Gastrocnemius medialis (tissue), 4 donors: ENCODE results near the gene ALDH2.

Experiments
- CTCF ChIP-seq, 5 experiments: fragments of 450-650 bp in 3 of 5; fragments of 200-600 bp in 2 of 5; sonication (generic) in 2 of 5; IDR thresholded peaks in 4 of 5; conservative IDR thresholded peaks in 1 of 5; 1 replicate in 4 of 5; 2 replicates in 1 of 5; pipeline ENCODE4 v1.5.1; 2016 to 2019; ENCODE audit warnings: antibody characterized with exemption in 5 of 5, mild to moderate bottlenecking in 3 of 5, moderate library complexity in 3 of 5
- POLR2A ChIP-seq, 2 donors: fragments of 450-650 bp; IDR thresholded peaks; one replicate each; pipeline ENCODE4 v1.6.1; 2017; ENCODE audit warnings: antibody characterized with exemption in 2 of 2, mild to moderate bottlenecking in 2 of 2, moderate library complexity in 2 of 2

DNA sequence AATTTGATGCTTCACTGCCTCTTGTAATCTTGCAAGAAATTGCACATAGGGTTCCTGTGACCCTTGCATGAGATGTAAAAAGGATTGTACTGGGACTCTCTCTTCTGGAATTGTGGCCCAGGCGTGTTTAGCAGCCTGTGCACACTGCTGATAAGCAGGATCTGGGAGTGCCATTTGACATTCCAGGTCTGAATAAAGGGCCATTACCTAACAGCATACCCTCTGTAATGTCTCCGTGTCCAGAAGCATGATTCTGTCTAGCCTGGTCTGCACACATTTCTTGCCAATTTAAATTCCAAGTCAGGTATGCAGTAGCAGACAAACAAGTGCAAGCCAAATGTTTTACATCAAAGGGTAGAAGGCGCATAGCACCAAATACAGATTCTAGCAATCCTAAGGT lies 57.2 kb downstream of the ALDH2 start:
- TF ChIP-seq POLR2A (IDR thresholded peaks at IDR 0.05), result no peak
- TF ChIP-seq CTCF (IDR thresholded peaks at IDR 0.05 in 4 of 5, conservative IDR thresholded peaks at IDR 0.05 in 1 of 5), result no peak
